ENCODE data around the gene IL20RB. TPM values are rescaled to one million over a fixed set of nuclear protein-coding genes. Genes with fewer than 3 reads are reported as not detected.

Gene IL20RB, protein sequence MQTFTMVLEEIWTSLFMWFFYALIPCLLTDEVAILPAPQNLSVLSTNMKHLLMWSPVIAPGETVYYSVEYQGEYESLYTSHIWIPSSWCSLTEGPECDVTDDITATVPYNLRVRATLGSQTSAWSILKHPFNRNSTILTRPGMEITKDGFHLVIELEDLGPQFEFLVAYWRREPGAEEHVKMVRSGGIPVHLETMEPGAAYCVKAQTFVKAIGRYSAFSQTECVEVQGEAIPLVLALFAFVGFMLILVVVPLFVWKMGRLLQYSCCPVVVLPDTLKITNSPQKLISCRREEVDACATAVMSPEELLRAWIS
- under 1 TPM; 0.30 to 0.69 (median 0.45) TPM for polyA plus RNA-seq (ENCODE audit: insufficient read length in 4 of 4)

DNA sequence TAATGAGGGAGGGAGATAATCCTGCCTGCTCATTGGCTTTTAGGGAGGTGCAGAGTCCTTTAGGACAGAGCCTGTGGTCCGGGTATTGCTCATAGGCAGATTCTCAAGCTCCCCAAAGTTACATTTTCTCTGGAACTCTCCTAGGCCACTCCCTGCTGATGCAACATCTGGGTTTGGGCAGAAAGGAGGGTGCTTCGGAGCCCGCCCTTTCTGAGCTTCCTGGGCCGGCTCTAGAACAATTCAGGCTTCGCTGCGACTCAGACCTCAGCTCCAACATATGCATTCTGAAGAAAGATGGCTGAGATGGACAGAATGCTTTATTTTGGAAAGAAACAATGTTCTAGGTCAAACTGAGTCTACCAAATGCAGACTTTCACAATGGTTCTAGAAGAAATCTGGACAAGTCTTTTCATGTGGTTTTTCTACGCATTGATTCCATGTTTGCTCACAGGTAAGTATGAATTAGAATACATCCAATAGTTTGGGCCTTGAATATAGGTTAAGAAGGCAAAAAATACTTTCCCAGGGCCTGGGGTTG, at the start of gene IL20RB:
Gene IL20RB (plus strand): TSS at position 233 of the 538 bp plus-strand sequence. CDS start 131 bp downstream, at position 364.
- DNase-seq (ENCODE audit: low read depth in 4 of 4, low spot score in 3 of 4) = no peak

DNA sequence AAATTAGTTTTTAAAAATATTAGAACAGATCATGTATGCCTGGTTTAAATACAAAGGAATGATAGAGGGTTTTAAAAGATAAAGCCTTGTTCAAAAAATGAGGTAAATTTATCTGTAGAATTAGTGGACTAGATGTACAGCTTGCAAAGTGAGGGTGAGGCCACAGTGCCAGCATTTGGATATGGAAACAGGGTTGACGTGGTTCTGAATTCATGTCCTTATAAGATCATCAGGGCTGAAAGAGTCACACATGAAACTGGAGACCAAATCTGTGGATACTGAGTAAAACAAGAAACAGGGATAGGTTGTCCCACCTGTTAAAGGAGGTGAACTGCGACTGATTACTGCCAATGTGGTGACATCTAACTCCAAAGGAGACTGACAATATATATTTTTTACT, 49.5 kb upstream of the IL20RB start:
- no peak for DNase-seq (ENCODE audit: low read depth in 4 of 4, low spot score in 3 of 4)

DNA sequence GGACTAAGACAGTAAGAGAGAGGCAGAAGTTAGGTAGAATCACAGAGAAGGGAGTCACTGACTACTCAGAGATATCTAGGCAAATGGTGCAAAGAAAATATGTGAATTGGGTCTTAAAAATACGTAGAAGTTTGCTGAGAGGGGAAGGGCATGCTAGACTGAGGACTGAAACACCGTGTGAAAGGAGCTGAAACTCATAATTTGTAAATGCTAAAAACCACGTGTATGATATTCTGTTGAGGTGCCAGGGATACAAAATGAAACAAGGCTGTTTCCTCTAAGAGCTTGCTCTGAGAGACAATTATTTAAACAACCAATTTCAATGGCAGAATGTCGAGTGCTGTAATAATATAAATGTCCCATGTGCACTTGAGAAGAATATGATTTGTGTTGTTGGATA, 48.6 kb upstream of the IL20RB start:
- DNase-seq (ENCODE audit: low read depth in 4 of 4, low spot score in 3 of 4) = no peak

DNA sequence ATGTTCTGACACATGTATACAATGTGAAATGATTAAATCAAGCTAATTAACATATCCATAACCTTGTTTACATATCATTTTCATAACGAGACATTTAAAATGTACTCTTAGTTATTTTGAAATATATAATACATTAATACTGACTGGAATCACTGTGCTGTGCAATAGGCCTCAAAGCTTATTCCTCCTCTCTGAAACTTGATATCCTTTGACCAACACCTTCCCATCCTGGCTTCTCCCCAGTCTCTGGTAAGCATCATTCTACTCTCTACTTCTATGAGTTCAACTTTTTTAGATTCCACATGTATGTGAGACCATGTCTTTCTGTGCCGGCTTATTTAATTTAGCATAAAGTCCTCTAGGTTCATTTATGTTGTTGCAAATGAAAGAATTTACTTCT, 47.1 kb upstream of the IL20RB start:
- DNase-seq (ENCODE audit: low read depth in 4 of 4, low spot score in 3 of 4) = no peak

DNA sequence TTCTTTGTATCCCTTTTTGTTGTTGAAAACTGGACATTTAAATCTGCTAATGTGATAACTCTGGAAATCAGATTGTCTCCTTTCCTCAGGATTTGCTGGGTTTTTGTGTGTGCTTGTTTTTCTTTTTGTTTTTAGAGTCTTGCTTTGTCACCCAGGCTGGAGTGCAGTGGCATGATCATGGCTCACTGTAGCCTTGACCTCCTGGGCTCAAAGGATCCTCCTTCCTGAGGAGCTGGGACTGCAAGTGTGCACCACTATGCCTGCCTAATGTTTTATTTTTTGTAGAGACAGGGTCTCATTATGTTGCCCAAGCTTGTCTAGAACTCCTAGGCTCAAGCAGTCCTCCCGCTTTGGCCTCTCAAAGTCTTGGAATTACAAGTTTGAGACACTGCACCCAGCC, 44.6 kb upstream of the IL20RB start:
- no peak for DNase-seq (ENCODE audit: low read depth in 4 of 4, low spot score in 3 of 4)

DNA sequence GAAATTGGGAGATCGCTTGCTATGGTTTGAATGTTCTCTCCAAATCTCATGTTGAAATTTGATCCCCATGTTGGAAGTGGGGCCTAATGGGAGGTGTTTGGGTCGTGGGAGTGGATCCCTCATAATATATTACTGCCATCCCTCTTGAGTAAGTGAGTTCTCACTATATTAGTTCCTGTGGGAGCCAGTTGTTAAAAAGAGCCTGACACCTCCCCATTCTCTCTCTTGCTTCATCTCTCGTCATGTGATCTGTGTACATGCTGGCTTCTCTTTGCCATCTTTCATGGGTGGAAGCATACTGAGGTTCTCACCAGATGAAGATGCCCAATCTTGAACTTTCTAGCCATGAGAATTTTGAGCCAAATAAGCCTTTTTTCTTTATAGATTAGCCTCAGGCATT, 43.0 kb upstream of the IL20RB start:
- no peak for DNase-seq (ENCODE audit: low read depth in 4 of 4, low spot score in 3 of 4)

DNA sequence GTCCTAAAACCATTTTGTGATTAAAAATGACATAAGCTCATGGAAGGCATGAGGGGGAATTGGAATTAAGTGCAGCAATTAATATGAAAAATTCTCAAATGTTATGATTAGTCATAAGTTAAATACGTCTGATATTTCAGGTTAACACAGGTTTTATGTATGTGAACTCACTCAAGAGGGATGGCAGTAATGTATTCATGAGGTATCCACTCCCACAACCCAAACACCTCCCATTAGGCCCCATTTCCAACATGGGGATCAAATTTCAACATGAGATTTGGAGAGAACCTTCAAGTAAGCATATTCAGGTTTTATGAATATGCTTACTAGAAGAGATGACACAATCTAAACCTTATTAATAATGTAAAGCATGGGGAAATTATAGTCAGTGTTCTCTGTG, 41.6 kb upstream of the IL20RB start:
- no peak for DNase-seq (ENCODE audit: low read depth in 4 of 4, low spot score in 3 of 4)

DNA sequence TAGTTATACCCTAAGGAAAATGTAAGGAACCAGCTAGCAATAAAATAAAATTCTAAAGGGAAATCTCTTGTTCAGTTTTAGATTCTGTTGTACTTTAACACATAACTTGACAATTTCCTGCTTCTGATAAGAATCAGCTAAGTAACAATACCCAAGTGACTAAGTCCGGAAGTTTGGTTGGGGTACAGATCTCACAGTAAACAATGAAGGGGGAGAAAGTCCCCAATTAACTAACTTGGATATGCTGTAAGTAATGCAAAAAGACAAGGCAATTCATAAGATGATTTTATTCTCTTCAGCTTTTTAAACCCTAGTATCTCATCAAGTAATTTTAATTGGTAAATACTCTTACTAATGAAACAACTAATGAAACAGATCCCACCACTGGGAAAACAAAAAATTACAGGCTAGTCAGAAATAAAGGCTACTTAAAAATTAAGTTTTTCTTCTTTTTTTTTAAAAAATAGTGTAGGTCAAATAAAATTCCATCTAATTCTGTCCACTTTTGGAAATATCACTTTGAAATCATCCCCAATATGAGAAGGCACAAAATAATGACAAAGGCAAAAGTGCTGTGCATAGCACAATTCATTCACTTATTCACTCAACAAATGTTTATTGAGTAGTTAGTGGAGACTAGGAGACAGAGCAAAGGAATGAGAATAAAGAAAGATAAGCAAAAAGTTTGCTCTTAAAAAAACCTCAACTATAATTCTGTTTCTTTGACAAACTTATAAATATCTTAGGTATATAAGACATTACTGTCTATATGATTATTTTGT, 37.8 kb upstream of the IL20RB start:
- no peak for DNase-seq (ENCODE audit: low read depth in 4 of 4, low spot score in 3 of 4)

DNA sequence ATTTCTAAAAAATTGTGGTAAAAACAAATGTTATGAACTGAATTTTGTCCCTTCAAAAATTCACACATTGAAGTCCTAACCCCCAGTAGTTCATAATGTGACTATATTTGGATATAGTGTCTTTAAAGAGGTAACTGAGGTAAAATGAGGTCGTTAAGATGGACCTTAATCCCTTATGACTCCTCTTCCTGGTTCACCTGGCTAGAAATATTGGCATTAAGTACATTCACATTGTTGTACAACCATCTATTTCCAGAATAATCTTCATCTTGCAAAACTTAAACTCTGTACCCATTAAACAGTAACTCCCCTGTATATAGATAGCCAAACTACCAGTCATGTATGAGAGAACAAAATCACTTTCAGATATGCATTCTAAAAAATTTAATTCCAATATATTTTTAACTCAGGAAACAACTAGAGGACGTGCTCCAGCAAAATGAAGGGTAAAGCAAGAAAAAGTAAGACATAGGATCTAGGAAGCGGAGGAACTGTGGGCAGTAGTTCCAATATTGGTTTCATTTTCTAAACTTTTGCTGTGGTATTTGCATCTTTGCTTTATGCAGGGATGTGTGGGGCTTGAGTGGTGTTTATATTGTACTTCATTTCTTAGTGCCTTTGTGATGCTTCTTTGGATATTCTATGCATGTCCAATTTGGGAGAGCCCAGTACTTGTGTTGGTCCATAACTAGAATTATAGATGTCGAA, 36.7 kb upstream of the IL20RB start:
- no peak for DNase-seq (ENCODE audit: low read depth in 4 of 4, low spot score in 3 of 4)

DNA sequence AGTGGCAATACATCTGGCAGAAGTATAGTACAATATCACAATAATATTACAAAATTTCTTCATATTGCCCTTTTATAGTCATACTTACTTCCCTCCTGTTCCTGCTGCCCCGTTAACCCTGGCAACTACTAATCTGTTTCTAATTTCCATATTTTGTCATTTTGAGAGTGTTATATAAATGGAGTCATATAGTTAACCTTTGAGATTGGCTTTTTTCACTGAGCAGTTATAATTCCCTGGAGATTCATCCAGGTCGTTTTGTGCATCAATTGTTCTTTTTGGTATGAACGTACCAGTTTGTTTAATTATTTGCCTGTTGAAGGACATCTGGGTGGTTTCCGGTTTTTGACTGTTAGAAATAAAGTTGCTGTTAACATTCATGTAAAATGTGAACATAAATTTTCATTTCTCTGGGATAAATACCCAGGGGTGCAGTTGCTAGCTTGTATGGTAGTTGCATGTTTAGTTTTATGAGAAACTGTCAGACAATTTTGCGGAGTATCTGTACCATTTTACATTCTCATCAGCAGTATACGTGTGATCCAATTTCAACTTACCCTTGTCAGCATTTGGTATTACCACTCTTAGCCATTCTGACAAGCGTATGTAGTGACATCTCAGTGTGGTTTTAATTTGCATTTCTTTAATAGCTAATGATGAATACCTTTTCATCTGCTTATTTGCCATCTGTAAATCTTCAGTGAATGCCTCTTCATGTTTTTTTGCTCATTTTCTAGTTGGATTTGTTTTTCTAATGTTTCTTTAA, 32.2 kb upstream of the IL20RB start:
- DNase-seq (ENCODE audit: low read depth in 4 of 4, low spot score in 3 of 4) = no peak

DNA sequence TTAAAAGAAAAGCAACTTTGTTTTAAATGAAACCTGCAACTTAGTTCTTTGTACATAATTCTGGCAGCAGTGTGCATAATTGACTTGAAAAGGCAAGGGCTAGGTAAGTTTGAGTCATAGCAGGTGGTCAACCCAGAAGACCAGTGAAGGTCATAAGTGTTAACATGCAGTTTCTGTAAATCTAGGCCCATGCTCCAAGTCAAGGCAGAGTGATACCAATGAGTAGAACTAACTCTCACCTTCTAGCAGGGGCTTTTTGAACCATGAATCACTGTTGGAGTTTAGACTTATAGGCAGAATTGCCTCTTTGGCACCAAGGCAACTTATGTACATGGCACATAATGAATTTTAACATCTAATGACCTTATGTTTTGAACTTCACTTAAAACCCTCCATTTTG, 29.5 kb upstream of the IL20RB start:
- no peak for DNase-seq (ENCODE audit: low read depth in 4 of 4, low spot score in 3 of 4)

DNA sequence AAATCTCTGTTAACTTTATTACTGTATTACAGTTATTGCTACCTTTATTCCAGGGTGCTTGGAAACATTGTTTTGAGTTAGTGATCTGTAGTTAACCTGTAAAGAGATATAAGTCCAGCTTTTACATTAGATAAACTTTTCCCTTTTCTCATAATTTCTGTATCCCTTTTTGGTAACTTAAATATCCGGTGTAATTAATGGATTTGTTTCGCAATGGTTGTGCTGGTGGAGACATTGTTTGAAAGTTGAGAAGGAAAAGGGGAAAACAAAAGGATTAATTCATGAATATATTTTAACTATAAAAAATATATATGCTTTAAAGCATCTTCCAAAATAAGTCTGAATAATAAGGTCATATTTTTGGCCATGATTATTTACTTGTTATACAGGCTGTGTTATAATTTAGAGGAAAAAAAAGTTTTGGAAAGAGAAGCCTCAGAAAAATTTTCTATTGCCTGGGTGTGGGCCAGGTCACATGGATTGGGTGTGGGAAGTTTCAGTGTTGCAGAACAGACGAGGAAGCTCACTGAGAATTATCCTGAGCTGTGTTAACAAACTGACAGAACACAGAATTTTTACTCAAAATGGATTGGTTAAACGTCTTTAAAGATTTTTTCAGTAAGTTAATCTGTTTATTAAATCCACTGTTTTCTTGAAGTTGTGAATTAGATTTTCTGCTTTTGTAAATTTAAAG, 27.7 kb upstream of the IL20RB start:
- no peak for DNase-seq (ENCODE audit: low read depth in 4 of 4, low spot score in 3 of 4)

DNA sequence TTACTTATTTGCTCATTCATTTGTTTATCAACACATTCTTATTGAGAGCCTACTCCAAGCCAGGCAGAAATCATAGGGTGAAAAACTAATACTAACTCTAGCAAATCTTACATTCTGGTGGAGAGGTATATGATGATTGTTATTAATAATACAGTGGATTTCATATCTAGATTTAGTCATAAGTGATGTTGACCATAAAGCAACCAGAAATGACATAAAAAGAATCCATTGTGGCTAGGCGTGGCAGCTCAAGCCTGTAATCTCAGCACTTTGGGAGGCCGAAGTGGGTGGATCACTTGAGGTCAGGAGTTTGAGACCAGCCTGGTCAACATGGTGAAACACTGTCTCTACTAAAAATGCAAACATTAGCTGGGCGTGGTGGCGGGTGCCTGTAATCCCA, 26.2 kb upstream of the IL20RB start:
- no peak for DNase-seq (ENCODE audit: low read depth in 4 of 4, low spot score in 3 of 4)

DNA sequence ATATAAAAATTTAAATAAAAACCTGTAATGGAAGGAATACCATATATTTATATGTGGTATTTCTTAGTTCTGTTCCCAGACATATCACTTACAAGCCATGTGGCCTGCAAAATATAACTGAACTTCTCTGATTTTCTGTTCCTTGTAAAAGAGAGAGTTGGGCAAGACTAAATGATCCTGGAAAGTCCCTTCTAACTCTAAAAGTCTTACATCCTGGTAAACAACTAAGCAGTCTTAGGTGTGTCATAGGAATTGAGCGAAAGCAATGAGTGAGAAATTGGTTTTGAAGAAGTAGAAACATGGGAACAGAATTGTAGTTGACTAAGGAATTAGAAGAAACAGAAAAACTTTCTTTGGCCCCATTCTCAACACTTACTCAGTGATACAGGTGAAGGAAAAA, 25.3 kb upstream of the IL20RB start:
- no peak for DNase-seq (ENCODE audit: low read depth in 4 of 4, low spot score in 3 of 4)

DNA sequence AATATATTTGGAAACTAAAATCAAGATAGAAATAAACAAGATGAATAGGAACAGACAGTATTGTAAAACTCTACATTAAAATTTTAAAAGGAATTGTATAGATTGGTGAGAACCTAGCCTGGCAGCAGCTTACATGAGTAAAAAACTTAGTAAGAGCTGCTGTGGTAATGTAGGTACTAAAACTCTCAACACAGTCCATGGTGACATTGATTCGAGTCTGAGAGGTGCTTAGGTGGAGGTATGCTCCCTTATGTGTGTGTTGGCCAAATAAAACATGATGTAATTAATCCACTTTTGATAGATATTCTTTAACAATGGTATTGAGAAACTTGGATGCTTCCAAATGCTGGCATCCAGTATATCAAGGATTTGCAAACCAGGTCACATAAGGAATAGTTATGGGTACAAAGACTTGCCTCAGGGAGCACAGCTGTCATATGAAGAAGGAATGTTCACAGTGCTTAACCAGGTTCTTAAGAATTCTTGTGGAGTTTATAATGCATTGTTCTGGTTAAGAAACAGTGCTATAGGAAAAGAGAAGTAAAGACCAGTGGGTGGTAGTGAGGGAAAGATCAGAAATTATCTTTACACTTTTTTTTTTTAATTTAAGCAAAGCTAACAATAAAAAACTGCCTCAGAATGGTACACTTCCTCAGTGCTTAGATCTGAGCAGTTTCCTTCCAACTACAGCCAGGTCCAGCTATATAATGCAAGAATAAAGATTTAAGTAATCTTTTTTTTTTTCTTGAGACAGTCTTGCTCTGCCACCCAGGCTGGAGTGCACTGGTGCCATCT, 24.6 kb upstream of the IL20RB start:
- DNase-seq (ENCODE audit: low read depth in 4 of 4, low spot score in 3 of 4) = no peak

DNA sequence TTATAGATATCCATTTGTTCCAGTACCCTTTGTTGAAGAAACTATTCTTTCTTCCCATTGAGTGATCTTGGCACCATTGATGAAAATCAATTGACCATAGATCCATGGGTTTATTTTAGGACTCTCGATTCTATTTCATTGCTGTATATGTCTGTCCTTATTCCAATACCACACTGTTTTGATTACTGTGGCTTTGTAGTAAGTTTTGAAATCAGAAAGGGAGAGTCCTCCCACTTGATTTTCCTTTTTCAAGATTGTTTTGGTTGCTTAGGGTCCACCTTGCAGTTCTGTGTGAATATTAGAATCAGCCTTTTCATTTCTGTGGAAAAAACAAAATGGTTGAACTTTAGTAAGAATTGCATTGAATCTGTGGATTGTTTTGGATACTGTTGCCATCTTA, 20.6 kb upstream of the IL20RB start:
- no peak for DNase-seq (ENCODE audit: low read depth in 4 of 4, low spot score in 3 of 4)

DNA sequence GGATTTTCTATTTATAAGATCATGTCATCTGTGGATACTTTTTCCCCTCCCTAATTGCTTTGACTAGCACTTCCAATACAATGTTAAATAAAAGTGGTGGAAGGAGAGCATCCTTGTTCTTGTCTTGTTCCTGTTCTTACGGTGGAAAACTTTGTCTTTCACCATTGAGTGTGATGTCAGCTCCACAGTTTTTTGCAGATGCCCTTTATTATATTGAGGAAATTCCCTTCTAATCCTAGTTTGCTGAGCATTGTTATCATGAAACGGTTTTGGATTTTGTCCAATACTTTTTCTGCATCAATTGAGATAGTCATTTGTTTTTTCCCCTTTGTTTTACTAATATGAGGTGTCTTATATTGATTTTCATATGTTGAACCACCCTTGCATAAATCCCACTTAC, 19.9 kb upstream of the IL20RB start:
- DNase-seq (ENCODE audit: low read depth in 4 of 4, low spot score in 3 of 4) = no peak

DNA sequence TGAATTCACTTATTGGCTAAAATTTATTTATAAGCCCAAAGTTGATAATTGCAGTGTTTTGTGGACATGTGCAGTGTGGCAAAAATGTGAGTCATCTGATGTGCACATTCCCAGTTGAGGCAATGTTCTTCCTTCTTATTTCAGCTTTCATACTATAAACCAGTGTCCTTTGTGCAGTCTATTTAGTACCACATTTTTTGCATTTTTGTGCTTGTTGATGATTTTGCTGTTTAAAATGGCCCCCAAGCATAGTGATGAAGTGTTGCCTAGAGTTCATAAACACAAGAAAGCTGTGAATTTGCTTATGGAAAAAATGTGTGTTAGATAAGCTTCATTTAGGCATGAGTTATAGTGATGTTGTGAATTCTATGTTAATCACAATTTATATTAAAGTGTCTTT, 19.4 kb upstream of the IL20RB start:
- DNase-seq (ENCODE audit: low read depth in 4 of 4, low spot score in 3 of 4) = no peak

DNA sequence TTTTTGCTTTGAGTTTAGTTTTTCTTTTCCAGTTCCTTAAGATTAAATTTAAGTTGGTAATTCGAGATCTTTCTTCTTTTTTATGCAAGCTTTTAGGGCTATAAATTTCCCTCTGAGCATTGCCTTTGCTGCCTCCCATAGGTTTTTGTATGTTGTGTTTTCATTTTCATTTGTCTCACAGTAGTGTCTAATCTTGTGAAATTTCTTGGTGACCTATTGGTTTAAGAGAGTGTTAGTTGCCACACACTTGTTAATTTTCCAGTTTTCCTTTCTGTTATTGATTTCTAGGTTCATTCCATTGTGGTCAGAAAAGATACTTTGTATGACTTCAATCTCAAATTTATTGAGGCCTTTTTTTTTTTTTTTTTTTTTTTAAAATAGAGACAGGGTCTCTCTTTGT, 18.3 kb upstream of the IL20RB start:
- DNase-seq (ENCODE audit: low read depth in 4 of 4, low spot score in 3 of 4) = no peak

Data from right renal pelvis (tissue), 4 donors.